Parathyroid adenoma (tissue), 2 donors: Measurements from ENCODE around the gene GOLGA6L2.
"Not testable (repeated sequence)": the region's sequence is repeated elsewhere in the genome, so short reads cannot be mapped to it uniquely, and the experiment has no call there.

Experiments used
- H2AFZ ChIP-seq: fragments of 300-600 bp; sonication (generic); one replicate; pipeline ENCODE4 v1.7.0; 2017; ENCODE audit warnings: antibody characterized with exemption, mild to moderate bottlenecking
- H3K27ac ChIP-seq: fragments of 300-600 bp; sonication (generic); one replicate; pipeline ENCODE4 v1.7.0; 2017
- H3K27me3 ChIP-seq: fragments of 300-600 bp; sonication (generic); one replicate; pipeline ENCODE4 v1.7.0; 2017; ENCODE audit warnings: low read length; ENCODE audit not compliant: control insufficient read depth, insufficient read depth
- H3K36me3 ChIP-seq: fragments of 300-600 bp; sonication (generic); one replicate; pipeline ENCODE4 v1.7.0; 2017; ENCODE audit warnings: low read length; ENCODE audit not compliant: control insufficient read depth, insufficient read depth
- H3K4me1 ChIP-seq: fragments of 300-600 bp; sonication (generic); one replicate; pipeline ENCODE4 v1.7.0; 2017; ENCODE audit warnings: control low read depth
- H3K4me2 ChIP-seq: fragments of 300-600 bp; sonication (generic); one replicate; pipeline ENCODE4 v1.7.0; 2017; ENCODE audit warnings: low read length
- H3K4me3 ChIP-seq: fragments of 300-600 bp; sonication (generic); one replicate; pipeline ENCODE4 v1.7.0; 2017; ENCODE audit warnings: low read depth, low read length
- H3K79me2 ChIP-seq: fragments of 300-600 bp; sonication (generic); one replicate; pipeline ENCODE4 v1.7.0; 2017; ENCODE audit warnings: control low read depth
- H3K9ac ChIP-seq: fragments of 300-600 bp; sonication (generic); one replicate; pipeline ENCODE4 v1.7.0; 2017; ENCODE audit warnings: mild to moderate bottlenecking
- H3K9me3 ChIP-seq: fragments of 300-600 bp; sonication (generic); one replicate; pipeline ENCODE4 v1.7.0; 2017; ENCODE audit warnings: low read length; ENCODE audit not compliant: control insufficient read depth
- CTCF ChIP-seq: fragments of 300-600 bp; sonication (generic); IDR thresholded peaks from one replicate; pipeline ENCODE4 v1.7.0; 2017; ENCODE audit warnings: antibody characterized with exemption, mild to moderate bottlenecking
- donor health status: primary hyperparathyroidism.

The GOLGA6L2 gene

GRCh38 chr15:23403550-23403949 is 43.5 kb downstream of the GOLGA6L2 start:
- H3K4me1 ChIP-seq, result no peaks in the 10 kb centered on the region
- no peaks in the 10 kb centered on the region for H3K79me2 ChIP-seq
- no peak overlapping the region for H3K27ac ChIP-seq
- no peak overlapping the region for H3K4me2 ChIP-seq
- H3K36me3 ChIP-seq, result no peaks in the 10 kb centered on the region
- H3K9ac ChIP-seq, result no peak overlapping the region
- no peak for TF ChIP-seq CTCF
- H3K9me3 ChIP-seq, result no peaks in the 10 kb centered on the region
- no peaks in the 10 kb centered on the region for H3K27me3 ChIP-seq
- H3K4me3 ChIP-seq, result no peak overlapping the region
- H2AFZ ChIP-seq, result no peak overlapping the region

GRCh38 chr15:23402544-23402943 is 44.5 kb downstream of the GOLGA6L2 start:
- Histone ChIP-seq H3K79me2 (no peaks in the 10 kb centered on the region), H3K4me1 (no peaks in the 10 kb centered on the region), H3K9me3 (no peaks in the 10 kb centered on the region), H3K4me2 (no peak overlapping the region), H3K27ac (no peak overlapping the region), H2AFZ (no peak overlapping the region), H3K36me3 (no peaks in the 10 kb centered on the region), H3K9ac (no peak overlapping the region), H3K27me3 (no peaks in the 10 kb centered on the region), H3K4me3 (no peak overlapping the region)
- no peak for TF ChIP-seq CTCF

GRCh38 chr15:23402140-23402539 is 44.9 kb downstream of the GOLGA6L2 start:
- Histone ChIP-seq H3K27me3 (no peaks in the 10 kb centered on the region), H3K4me1 (no peaks in the 10 kb centered on the region), H3K9ac (no peak overlapping the region), H3K4me3 (no peak overlapping the region), H3K79me2 (no peaks in the 10 kb centered on the region), H2AFZ (no peak overlapping the region), H3K36me3 (no peaks in the 10 kb centered on the region), H3K4me2 (no peak overlapping the region), H3K9me3 (no peaks in the 10 kb centered on the region), H3K27ac (no peak overlapping the region)
- no peak for TF ChIP-seq CTCF

GRCh38 chr15:23401627-23402026 is 45.4 kb downstream of the GOLGA6L2 start:
- Histone ChIP-seq H3K9me3 (no peaks in the 10 kb centered on the region), H3K4me3 (no peak overlapping the region), H3K9ac (no peak overlapping the region), H3K4me1 (no peaks in the 10 kb centered on the region), H3K36me3 (no peaks in the 10 kb centered on the region), H3K79me2 (no peaks in the 10 kb centered on the region), H3K27ac (no peak overlapping the region), H3K27me3 (no peaks in the 10 kb centered on the region), H3K4me2 (no peak overlapping the region), H2AFZ (no peak overlapping the region)
- TF ChIP-seq CTCF, result no peak

- H3K79me2 ChIP-seq, H3K36me3 ChIP-seq, H3K4me1 ChIP-seq, H2AFZ ChIP-seq, H3K9me3 ChIP-seq, H3K9ac ChIP-seq, H3K4me2 ChIP-seq, H3K4me3 ChIP-seq, H3K27ac ChIP-seq, H3K27me3 ChIP-seq: not testable (repeated sequence)
Observed at GRCh38 chr15:23399207-23399606, 47.8 kb downstream of the GOLGA6L2 start.

GRCh38 chr15:23398357-23398756 is 48.7 kb downstream of the GOLGA6L2 start:
- H3K4me3 ChIP-seq, H3K79me2 ChIP-seq, H3K9ac ChIP-seq, H3K27me3 ChIP-seq, H3K9me3 ChIP-seq, H3K4me1 ChIP-seq, H3K4me2 ChIP-seq, H2AFZ ChIP-seq, H3K27ac ChIP-seq, H3K36me3 ChIP-seq: not testable (repeated sequence)
